Cortex of kidney (tissue), 1 donor: Measurements from ENCODE around the gene FOXO4.

Experiments
- DNase-seq: peaks from one replicate; lab custom pipeline; 2025; lab: John Stamatoyannopoulos, UW

The FOXO4 gene

GRCh38 chrX:71140440-71140839 lies 44.8 kb downstream of the FOXO4 start:
- DNase-seq, result no peak

- no peak for DNase-seq
Observed at GRCh38 chrX:71143508-71143907, 47.9 kb downstream of the FOXO4 start.

- no peak for DNase-seq
Observed at GRCh38 chrX:71144651-71145050, 49.0 kb downstream of the FOXO4 start, which contains the start of gene NLGN3. NLGN3 (plus strand) TSS chrX:71144841; CDS start chrX:71147750, 2,909 bp downstream.

- no peak for DNase-seq
Observed at GRCh38 chrX:71147496-71148277, 52.0 kb downstream of the FOXO4 start.

- DNase-seq, result no peak
Observed at GRCh38 chrX:71148278-71148663, 52.6 kb downstream of the FOXO4 start.

- no peak for DNase-seq
Observed at GRCh38 chrX:71151366-71151765, 55.7 kb downstream of the FOXO4 start.
